CD4-positive, alpha-beta T cell treated with Interleukin-4 for 1 hour (primary cell): Measurements from ENCODE around the gene BRD4.
A peak's percentile ranks its signal among the peaks of the same experiment; 100 is the strongest.

Experiments
- DNase-seq, 2 donors: peaks; one replicate each; pipeline ENCODE4 v3.0.0-alpha.2; 2020 to 2022

The BRD4 gene

DNA sequence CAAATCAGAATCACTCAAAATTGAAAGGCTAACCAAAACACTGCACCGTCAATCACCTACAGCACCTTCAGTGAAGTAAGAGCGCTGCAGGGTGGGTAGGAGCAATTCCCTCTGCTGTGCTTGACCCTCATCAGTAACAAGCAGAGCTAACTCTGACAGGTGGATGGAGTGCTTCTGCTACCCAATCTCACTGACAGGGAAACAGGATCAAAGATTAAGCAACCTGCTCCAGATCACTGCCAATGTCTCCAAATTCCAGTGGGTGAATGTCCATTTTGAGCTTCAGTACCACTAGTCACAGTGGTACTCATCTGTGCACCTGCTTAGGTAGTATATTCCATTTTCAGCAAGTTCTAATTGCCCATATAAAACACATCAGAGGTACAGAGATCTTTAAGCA is 25.2 kb downstream of the BRD4 start:
- DNase-seq, result no peak

DNA sequence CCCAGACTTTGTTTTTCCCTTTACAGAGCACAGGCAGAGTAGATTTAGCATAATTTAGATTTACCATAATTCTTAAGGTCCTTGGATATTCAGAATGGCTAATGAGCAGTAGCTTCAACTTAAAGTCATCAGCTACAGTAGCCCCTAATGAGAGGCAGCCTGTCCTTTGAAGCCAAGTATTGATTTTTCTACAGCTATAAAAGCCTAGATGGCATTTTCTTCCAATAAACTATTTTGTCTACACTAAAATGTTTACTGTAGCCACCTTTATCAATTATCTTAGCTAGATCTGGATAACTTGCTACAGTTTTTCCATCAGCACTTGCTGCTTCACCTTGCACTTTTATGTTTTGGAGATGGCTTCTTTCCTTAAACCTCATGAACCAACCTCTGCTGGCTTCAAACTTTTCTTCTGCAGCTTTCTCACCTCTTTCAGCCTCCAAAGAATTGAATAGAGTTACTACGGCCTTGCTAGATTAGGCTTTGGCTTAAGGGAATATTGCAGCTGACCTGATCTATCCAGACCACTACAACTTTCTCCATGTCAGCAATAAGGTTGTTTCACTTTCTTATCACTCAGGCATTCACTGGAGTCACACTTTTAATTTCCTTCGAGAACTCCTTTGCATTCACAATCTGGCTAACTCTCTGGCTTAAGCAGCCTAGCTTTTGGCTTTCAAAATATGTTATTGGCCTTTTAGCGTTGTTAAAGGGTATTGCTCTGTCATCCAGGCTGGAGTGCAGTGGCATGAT is 26.6 kb downstream of the BRD4 start:
- DNase-seq, result no peak

- no peak for DNase-seq
Observed at GRCh38 chr19:15304140-15304705, 28.1 kb downstream of the BRD4 start.

GRCh38 chr19:15303105-15303780 is 29.1 kb downstream of the BRD4 start:
- DNase-seq, result no peak

- DNase-seq, result no peak
Observed at GRCh38 chr19:15300533-15301197, 31.7 kb downstream of the BRD4 start.

DNA sequence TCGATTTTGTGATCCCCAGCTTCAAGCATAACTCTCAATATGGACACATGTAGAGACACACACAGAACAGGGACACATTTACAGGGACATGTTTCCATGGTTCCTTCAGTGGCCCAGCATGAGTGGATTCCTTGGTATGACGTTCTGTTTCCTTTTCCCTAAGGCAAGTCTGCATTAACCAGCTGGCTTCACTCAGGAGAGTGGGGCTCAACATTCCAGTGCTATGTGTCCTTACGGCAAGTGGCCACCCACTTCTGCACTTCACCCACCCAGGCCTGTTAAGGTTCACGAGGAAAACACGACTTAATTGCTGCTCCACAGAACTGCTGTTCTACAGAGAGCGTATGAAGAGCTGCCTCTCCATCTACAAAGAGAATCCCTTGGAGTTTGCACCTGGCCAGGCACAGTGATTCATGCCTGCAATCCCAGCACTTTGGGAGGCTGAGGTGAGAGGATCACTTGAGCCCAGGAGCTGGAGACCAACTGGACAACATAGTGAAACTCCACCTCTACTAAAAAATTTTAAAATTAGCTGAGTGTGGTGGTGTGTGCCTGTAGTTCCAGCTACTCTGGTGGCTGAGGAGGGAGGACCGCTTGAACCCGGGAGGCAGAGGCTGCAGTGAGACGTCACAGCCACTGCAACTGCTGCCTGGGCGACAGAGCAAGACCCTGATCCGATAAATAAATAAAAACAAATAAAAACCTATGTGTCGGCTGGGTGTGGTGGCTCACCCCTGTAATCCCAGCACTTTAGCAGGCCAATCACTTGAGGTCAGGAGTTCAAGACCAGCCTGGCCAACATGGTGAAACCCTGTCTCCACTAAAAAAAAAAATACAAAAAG is 32.5 kb downstream of the BRD4 start:
- DNase-seq, result no peak

DNA sequence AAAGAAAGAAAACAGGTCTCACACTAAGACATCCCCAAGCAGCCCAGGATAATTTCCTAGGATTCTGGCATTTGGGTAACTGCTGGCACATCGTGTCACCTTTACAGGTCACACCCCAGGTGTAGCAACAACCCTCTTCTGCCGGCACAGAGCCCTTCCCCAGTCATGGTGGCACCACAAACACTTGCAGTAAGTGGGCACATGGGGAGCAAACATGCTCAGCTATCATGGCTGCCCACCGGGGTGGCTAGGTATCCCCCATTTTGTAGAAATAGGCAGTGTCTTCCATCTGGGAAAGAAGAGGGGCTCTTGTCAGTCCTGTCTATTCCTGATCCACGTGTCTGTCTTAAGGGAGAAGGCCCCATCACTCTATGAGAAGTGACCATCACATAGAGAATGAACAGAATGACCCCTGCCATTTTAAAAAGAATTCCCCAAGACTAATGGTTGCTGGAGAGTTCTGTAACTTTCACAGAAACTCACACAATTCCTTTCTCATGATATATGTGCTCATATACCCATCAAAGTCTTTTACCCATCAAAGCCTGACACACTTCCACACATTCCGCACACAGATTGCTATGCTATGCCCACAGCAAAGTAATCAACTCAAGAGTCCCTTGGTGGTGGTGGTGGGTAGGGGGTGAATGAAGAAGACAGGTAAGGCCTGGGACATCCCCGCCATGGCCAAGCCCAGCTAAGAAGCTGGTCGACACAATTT is 33.3 kb downstream of the BRD4 start:
- DNase-seq, result no peak

DNA sequence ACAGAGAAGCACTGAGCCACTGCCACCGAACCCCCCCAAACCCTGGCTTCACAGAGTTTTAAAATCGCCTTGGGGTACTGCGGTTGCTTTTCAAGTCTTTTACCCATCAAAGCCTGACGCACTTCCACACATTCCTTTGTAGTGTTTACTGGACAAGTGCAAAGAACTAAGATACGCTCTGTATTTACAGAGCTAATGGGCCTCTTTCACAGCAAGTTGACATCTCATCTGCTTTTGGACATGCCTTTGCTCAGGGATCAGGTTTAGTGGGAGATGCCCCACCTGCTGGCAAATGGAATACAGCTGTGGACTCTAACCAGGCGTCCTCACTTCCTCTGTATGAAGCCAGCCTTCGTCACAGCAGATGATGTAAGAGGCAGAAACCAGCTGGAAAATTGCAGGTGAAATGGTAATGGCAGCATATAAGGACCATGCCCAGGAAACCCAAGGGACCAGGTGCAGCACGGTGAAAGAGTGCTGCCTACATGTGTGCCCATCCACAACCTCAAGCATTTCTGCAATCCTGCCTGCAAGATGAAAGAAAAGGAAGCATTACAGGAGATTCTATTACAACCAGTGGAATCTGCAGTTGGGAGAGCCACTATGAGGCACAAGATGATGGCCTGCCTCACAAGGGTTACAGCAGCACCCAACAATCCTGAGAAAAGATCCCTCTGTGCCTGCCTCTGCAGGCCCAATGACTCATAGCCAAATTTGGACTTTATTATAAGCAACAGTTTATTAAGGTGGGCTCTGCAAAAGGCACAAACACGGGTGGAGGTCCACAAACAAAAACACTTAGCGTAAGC is 34.7 kb downstream of the BRD4 start:
- peak in 1 of 2 donors; percentile 27 for DNase-seq

- DNase-seq, result peak in 1 of 2 donors; percentile 25
Observed at GRCh38 chr19:15296841-15297415, 35.4 kb downstream of the BRD4 start.

- no peak for DNase-seq
Observed at GRCh38 chr19:15296353-15296752, 36.0 kb downstream of the BRD4 start.

- no peak for DNase-seq
Observed at GRCh38 chr19:15294561-15294990, 37.8 kb downstream of the BRD4 start.

GRCh38 chr19:15293781-15294491 is 38.4 kb downstream of the BRD4 start:
- DNase-seq, result no peak

GRCh38 chr19:15292847-15293582 is 39.3 kb downstream of the BRD4 start:
- no peak for DNase-seq

GRCh38 chr19:15292140-15292539 is 40.2 kb downstream of the BRD4 start:
- no peak for DNase-seq

GRCh38 chr19:15291548-15292021 is 40.8 kb downstream of the BRD4 start:
- DNase-seq, result no peak

- no peak for DNase-seq
Observed at GRCh38 chr19:15291089-15291488, 41.2 kb downstream of the BRD4 start.

DNA sequence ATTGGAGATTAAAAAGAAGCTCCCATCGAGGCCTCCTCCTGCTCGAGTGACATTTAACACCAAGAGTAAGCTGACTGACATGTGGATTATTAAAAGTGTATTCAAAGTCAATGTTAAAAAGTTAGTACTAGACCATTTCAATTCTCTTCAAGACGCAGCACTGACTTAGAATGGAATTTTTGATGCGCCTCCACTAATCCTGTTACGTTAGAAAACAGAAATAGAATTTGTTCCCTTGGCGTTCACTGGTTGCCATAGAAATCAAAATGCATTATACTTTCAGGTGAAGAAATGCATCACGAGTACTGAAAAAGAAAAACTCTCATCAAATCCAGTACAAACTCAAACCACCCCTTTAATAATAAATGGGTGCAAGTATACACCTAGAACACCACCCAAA is 42.2 kb downstream of the BRD4 start:
- no peak for DNase-seq

DNA sequence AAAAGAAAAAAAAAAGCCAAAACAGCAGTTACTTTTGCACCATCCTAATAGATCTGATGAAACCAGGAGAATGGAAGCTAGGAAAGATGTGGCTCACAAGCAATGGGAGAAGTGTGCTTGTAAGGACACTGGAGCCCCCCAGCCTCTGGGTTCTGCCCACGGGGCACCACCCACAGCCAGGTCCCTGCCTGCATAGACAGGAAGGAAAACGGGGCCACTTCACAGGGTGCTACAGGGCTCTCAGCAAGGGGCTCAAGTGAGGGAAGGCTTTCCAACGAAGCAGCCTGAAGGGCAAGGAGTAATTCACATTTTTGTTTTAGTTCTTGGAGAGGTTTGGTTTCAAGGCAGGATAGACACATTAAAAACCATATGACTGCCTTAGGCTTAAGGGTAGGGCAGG is 42.7 kb downstream of the BRD4 start:
- DNase-seq, result no peak
